Adrenal gland (tissue), 5 donors: ENCODE measurements around the gene RNF8.
"Not testable (repeated sequence)": the region's sequence is repeated elsewhere in the genome, so short reads cannot be mapped to it uniquely, and the experiment has no call there.

ENCODE experiments used
- CTCF ChIP-seq, 6 experiments: fragments of 450-650 bp in 4 of 6; fragments of 200-600 bp in 2 of 6; sonication (generic) in 1 of 6; IDR thresholded peaks; 1 replicate in 5 of 6; 2 replicates in 1 of 6; pipeline versions ENCODE4 v1.5.1 to v1.8.0; 2016 to 2021; ENCODE audit warnings: antibody characterized with exemption in 6 of 6, mild to moderate bottlenecking in 2 of 6, moderate library complexity in 1 of 6
- POLR2A ChIP-seq, 2 donors: fragments of 450-650 bp; IDR thresholded peaks; one replicate each; pipeline ENCODE4 v1.6.1; 2017; ENCODE audit warnings: antibody characterized with exemption in 2 of 2, mild to moderate bottlenecking in 2 of 2, moderate library complexity in 1 of 2
- donor health status: DM: no; HTN: no; CAD: no.

GRCh38 chr6:37338317-37338716, 15.5 kb upstream of the RNF8 start:
- not testable (repeated sequence) for TF ChIP-seq CTCF, POLR2A (IDR thresholded peaks at IDR 0.05)
